Eye (tissue), 1 donor: Measurements from ENCODE around the gene OR52B2.
"Not testable (repeated sequence)": the region's sequence is repeated elsewhere in the genome, so short reads cannot be mapped to it uniquely, and the experiment has no call there.

Source experiments
- DNase-seq: peaks from one replicate; pipeline ENCODE4 v3.0.0-alpha.2; 2015

The OR52B2 gene

GRCh38 chr11:6151117-6151516, 19.0 kb downstream of the OR52B2 start:
- no peak for DNase-seq

- not testable (repeated sequence) for DNase-seq
Measured at GRCh38 chr11:6143737-6144136, 26.4 kb downstream of the OR52B2 start.

- DNase-seq, result no peak
Measured at GRCh38 chr11:6142936-6143335, 27.2 kb downstream of the OR52B2 start.

- not testable (repeated sequence) for DNase-seq
Measured at GRCh38 chr11:6135936-6136335, 34.2 kb downstream of the OR52B2 start.

GRCh38 chr11:6132431-6132830, 37.7 kb downstream of the OR52B2 start:
- DNase-seq, result no peak

GRCh38 chr11:6129635-6130034, 40.5 kb downstream of the OR52B2 start:
- DNase-seq, result no peak

GRCh38 chr11:6129011-6129410, 41.1 kb downstream of the OR52B2 start:
- no peak for DNase-seq

- DNase-seq, result no peak
Measured at GRCh38 chr11:6127881-6128280, 42.2 kb downstream of the OR52B2 start.

- no peak for DNase-seq
Measured at GRCh38 chr11:6124245-6124644, 45.9 kb downstream of the OR52B2 start.
